NCI-H748 treated with DMSO at 0.1 percent for 48 hours (cell line): Measurements from ENCODE around the gene RAX.
A peak's percentile ranks its signal among the peaks of the same experiment; 100 is the strongest.

Source experiments
- DNase-seq: peaks from one replicate; lab custom pipeline; 2025; lab: John Stamatoyannopoulos, UW

The RAX gene

DNA sequence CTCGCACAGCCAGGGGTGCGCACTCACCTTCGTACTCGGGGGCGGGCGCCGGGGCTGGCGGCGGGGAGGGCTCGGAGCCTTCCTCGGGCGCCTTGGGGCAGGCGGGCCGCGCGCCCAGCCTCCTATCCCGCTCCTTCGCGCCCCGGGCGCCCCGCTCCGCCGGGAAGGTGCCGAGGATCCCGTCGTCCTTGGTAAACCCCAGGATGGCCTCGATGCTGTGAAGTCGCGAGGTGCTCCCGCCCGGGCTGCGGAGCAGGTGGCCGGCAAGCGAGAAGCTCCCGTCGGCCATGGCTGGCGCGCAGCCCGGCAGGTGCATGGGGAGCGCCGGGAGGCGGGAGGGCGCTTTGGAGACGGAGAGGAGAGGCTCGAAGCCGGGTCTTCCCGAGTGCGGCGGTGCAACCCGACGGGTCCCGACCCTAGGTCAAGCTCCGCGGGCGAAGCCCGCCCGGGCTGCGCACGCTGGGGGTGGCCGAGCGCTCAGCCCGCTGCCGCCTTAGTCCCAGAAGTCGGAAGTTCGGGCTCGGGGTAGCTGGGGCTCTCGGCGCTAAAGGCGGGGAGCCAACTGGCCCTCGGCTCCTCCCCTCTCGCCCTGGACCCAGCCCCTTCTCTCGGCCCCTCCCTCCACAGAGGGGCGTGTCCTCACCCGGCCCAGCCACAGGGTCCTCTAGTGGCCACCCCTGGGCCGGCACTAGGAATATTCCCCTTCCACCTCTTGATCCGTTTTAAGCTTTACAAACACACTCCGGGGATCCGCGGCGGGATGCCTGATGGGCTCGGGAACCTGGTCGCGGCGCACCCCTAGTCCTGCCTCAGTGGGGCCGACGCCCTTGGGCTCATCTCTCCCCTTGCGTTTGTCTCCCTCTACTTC lies at the start of gene RAX:
TSS of gene RAX (minus strand) at position 564 of the 868 bp plus-strand sequence. CDS start at position 316, 248 bp downstream.
- no peak for DNase-seq

DNA sequence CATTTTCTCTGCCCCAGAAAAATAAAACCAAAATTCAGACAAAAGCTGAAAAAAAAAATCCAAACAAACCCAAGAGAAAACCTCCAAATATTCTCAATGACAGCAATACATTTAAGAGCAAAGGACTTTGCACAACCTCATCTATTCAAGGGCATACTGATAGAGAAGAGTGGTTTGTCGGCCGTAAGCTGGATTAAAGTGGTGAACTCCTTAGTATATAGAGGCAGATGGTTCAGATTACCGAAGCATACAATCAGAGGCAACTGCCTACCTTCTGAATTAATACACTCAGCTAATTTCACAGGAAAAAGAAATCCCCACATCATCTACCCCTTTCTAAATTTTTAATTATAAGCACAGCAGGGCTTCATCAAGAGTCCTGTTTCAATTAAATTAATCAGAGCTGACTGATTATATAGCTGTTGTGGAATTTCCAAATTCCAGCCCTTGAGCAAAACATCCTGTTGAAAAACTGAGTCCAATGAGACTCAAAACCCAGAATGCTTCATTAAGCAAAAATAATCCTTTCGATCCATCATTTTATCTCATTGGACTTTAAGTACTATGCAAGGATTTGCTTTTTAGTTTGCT lies 45.3 kb upstream of the RAX start, which contains the start of gene CPLX4:
TSS of gene CPLX4 (minus strand) at position 190 of the 591 bp plus-strand sequence. CDS start at position 3, 187 bp downstream.
- DNase-seq = no peak

GRCh38 chr18:59311631-59312030 lies 38.4 kb upstream of the RAX start:
- DNase-seq = no peak

- no peak for DNase-seq
Measured at GRCh38 chr18:59308938-59309260, 35.6 kb upstream of the RAX start.

GRCh38 chr18:59308248-59308937 lies 35.1 kb upstream of the RAX start:
- DNase-seq = peak; percentile 74

DNA sequence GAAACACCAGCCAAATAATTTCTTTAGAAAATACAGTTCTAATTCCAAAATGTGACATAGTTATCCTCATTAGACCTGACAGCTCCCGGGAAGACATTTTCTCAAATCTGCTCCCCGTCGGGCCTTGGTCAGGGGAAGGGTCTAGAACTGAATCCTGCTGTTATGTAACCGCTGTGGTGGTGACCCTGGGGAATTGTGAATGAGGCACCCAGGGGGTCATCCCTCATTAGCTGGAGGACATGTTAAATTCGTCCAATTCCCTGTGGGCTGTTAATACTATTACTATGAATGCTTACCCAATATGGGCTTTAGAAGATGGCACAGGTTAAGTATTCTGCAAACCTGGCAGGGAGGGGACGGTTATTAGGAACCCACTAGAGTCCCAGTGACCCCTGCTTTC lies 33.4 kb upstream of the RAX start:
- DNase-seq = no peak

DNA sequence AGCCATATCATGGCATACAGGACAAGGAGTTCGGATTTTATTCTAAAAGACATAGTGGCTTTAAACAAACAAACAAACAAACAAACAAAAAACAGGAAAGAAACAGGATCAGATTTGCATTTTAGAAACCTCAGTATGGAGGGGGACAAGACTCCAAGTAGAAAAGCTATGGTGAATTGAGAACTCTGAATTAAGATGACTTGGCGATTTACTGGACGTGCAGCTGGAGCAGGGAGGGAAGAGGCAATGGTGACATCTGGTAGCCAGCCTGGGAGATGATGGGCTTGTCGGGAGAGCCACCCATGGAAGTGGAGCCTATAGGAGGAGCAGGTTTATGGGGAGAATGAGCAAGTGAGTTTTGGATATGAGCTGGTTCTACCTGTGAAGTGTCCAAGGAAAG lies 32.0 kb upstream of the RAX start:
- DNase-seq = no peak

GRCh38 chr18:59303656-59304195 lies 30.5 kb upstream of the RAX start:
- peak; percentile 55 for DNase-seq

GRCh38 chr18:59303006-59303405 lies 29.8 kb upstream of the RAX start:
- DNase-seq = no peak

- DNase-seq = no peak
Measured at GRCh38 chr18:59301929-59302328, 28.7 kb upstream of the RAX start.

DNA sequence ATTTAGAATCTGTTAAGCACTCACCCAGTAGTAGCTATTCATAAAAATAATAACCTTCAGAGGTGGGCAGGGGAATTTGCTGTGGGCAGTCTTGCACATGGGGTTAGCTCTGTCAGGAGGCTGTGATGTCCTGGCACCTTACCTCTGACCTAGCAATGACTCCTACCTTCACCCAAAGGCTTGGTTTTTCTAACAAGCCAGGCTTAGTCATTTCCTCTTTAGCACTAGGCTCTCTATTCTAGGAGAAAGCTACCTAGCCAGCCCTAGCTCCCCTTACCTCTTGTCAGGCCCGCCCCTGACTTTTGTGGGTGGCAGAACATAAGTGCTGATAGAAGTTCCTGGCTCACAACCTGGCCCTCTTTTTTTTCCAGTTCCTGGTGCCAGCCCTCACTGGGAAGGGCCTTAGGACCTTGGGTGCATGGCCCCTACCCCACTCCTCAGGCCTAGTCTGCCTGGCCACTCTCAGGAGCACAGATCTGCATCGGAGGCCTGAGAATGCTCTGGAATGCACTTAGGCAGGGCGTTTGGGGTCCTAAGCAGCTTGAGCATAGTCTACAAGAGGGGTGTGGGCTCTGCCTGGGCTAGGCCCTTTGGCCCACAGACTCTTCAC lies 27.5 kb upstream of the RAX start:
- no peak for DNase-seq

GRCh38 chr18:59298871-59299270 lies 25.6 kb upstream of the RAX start:
- DNase-seq = no peak

GRCh38 chr18:59293317-59293716 lies 20.1 kb upstream of the RAX start:
- DNase-seq = no peak

- DNase-seq = no peak
Measured at GRCh38 chr18:59286341-59286740, 13.1 kb upstream of the RAX start.

- DNase-seq = no peak
Measured at GRCh38 chr18:59282341-59282740, 9.1 kb upstream of the RAX start.

GRCh38 chr18:59279722-59280121 lies 6.5 kb upstream of the RAX start:
- DNase-seq = no peak

- DNase-seq = no peak
Measured at GRCh38 chr18:59279193-59279592, 5.9 kb upstream of the RAX start.

DNA sequence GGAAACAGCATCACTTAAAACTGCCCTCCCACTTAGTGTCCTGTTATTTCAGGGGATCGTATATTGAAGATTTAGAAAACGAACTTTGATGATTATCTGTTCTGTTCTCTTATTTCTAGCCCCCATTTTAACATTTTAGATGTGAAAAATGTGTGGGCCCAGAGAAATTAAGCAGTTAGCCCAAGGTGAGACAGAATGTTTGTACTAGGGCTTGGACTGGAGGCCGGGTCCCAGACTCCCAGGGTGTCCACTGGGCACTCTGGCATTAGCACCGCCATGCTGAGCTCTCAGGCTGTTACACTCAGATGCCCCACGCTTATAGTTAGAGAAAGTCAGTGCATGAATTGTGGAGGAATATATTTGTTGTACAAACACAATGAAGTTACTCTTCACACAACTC lies 5.5 kb upstream of the RAX start:
- no peak for DNase-seq

DNA sequence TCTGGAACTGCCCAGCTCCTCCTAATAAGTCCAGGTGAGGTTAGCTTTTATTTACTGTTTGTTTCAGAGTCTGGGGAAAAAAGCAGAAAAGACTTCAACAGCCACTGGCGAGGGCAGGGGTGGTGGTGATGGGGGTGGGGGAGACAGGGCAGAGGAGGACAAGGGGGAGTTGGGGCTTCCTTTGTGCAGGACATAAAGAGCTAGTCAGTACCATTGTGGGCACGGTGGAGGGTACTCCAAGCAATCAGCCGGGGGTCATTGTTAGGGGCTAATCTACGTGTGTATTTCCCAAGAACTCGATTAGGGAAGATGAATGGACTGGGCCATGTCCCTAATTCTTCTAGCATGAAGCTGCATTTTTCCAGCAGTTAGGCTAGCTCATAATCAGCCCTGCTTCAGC lies 2.8 kb upstream of the RAX start:
- DNase-seq = peak; percentile 60

GRCh38 chr18:59275406-59275949 lies 2.2 kb upstream of the RAX start:
- no peak for DNase-seq

DNA sequence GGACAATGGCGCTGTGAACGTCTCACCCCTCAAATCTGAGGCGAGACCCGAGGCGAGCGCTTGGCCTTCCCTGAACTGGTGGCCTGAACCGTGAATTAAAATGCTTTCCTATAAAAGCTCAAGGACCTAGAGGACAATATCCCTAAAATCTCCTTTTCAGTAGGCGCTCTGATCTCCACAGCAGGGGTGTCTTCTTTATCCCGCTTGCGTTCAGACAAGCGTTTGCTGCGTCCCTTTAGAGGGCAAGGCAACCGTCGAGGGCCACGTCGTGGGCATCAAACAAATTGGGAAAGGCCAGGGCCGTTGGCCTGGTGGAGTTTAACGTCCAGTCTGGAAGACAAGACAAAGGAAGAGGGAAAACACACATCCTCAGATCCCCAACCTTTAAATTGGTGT lies 1.3 kb upstream of the RAX start:
- no peak for DNase-seq
